ENCODE data around the gene ST8SIA2.

DNA sequence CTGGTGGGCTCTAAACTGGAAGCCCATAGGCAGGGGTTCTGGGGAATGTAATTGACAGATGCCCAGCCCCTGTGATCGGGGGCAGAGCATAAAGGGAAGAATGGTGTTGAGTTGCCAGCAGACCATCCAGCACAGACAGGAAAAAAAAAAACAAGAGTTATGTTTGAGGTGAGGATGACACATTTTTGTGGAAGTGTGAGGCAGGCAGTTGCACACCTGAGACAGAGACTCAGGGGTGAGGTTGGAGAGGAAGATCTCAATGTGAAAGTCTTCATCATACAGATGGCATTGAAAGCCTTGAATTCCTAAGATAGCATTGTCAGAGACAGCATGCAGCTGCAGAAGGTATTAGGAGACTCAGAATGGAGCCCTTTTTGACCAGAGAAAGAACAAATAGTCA is 18.6 kb upstream of the ST8SIA2 start:
- TF ChIP-seq POLR2A (IDR thresholded peaks at IDR 0.05; ENCODE audit: low read length) (no peak), GATA1 (IDR thresholded peaks at IDR 0.05; ENCODE audit: low read depth, low read length) (no peak)

All from erythroblast (primary cell).